GM21528 (cell line): Measurements from ENCODE around the gene ITGB3.

ENCODE experiments used
- ATAC-seq: cut with Tn5 transposase; IDR thresholded peaks from one replicate; pipeline ENCODE4 v1.9.1; 2021; ENCODE audit warnings: mild to moderate bottlenecking, moderate library complexity; ENCODE audit not compliant: unreplicated experiment, low FRiP score

Gene ITGB3

GRCh38 chr17:47274319-47275069 lies 20.9 kb downstream of the ITGB3 start:
- no peak for ATAC-seq

- no peak for ATAC-seq
Measured at GRCh38 chr17:47275245-47275984, 21.8 kb downstream of the ITGB3 start.

- no peak for ATAC-seq
Measured at GRCh38 chr17:47276444-47276843, 22.8 kb downstream of the ITGB3 start.

GRCh38 chr17:47276868-47277267 lies 23.2 kb downstream of the ITGB3 start:
- no peak for ATAC-seq

GRCh38 chr17:47277921-47278320 lies 24.3 kb downstream of the ITGB3 start:
- no peak for ATAC-seq

- no peak for ATAC-seq
Measured at GRCh38 chr17:47278561-47278960, 24.9 kb downstream of the ITGB3 start.

- ATAC-seq: no peak
Measured at GRCh38 chr17:47279062-47279801, 25.6 kb downstream of the ITGB3 start.

GRCh38 chr17:47280072-47280811 lies 26.6 kb downstream of the ITGB3 start:
- no peak for ATAC-seq

GRCh38 chr17:47281216-47281615 lies 27.6 kb downstream of the ITGB3 start:
- no peak for ATAC-seq

GRCh38 chr17:47285003-47285402 lies 31.4 kb downstream of the ITGB3 start:
- no peak for ATAC-seq

GRCh38 chr17:47286198-47286914 lies 32.7 kb downstream of the ITGB3 start:
- peak; percentile 62 for ATAC-seq

- no peak for ATAC-seq
Measured at GRCh38 chr17:47287068-47287467, 33.4 kb downstream of the ITGB3 start.

GRCh38 chr17:47287639-47288038 lies 34.0 kb downstream of the ITGB3 start:
- ATAC-seq: no peak

GRCh38 chr17:47288531-47289116 lies 35.0 kb downstream of the ITGB3 start:
- no peak for ATAC-seq

GRCh38 chr17:47289302-47289701 lies 35.7 kb downstream of the ITGB3 start:
- ATAC-seq: no peak

GRCh38 chr17:47290870-47291241 lies 37.2 kb downstream of the ITGB3 start:
- no peak for ATAC-seq

- ATAC-seq: no peak
Measured at GRCh38 chr17:47291242-47291873, 37.7 kb downstream of the ITGB3 start.

- ATAC-seq: no peak
Measured at GRCh38 chr17:47292206-47292605, 38.6 kb downstream of the ITGB3 start.
